GM10847 (cell line): ENCODE measurements around the gene TBX5.

Source experiments
- POLR2A ChIP-seq: IDR thresholded peaks from 2 replicates; pipeline ENCODE4 v1.6.1; 2011; ENCODE audit not compliant: insufficient read length; ENCODE audit errors: extremely low read depth

The TBX5 gene

GRCh38 chr12:114405519-114406271, at the start of gene TBX5:
Gene TBX5 (minus strand): TSS chr12:114406144. CDS start chr12:114403898, 2,246 bp downstream.
- no peak for TF ChIP-seq POLR2A

GRCh38 chr12:114451657-114452056, 45.7 kb upstream of the TBX5 start:
- no peak for TF ChIP-seq POLR2A

- no peak for TF ChIP-seq POLR2A
These were observed 44.8 kb upstream of the TBX5 start for GRCh38 chr12:114450515-114451300.

DNA sequence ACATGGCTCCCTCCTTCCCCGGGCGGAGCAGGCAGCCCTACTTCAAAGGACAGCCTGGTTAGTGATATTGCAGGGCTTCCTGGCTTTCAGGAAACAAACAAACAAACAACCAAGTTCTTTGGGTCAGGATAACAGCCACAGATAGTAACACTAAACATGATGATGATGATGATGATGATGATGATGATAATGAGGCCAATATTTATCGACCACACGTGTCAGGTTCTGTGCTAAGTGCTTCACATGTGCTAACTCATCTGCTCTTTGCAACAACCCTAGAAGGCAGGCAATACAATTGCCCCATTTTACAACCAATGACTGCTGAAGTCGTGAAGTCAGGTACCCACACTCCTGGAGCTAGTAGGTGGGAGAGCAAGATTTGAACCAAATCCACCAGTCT, 44.1 kb upstream of the TBX5 start:
- no peak for TF ChIP-seq POLR2A

- no peak for TF ChIP-seq POLR2A
These were observed 42.6 kb upstream of the TBX5 start for GRCh38 chr12:114448618-114448933.

DNA sequence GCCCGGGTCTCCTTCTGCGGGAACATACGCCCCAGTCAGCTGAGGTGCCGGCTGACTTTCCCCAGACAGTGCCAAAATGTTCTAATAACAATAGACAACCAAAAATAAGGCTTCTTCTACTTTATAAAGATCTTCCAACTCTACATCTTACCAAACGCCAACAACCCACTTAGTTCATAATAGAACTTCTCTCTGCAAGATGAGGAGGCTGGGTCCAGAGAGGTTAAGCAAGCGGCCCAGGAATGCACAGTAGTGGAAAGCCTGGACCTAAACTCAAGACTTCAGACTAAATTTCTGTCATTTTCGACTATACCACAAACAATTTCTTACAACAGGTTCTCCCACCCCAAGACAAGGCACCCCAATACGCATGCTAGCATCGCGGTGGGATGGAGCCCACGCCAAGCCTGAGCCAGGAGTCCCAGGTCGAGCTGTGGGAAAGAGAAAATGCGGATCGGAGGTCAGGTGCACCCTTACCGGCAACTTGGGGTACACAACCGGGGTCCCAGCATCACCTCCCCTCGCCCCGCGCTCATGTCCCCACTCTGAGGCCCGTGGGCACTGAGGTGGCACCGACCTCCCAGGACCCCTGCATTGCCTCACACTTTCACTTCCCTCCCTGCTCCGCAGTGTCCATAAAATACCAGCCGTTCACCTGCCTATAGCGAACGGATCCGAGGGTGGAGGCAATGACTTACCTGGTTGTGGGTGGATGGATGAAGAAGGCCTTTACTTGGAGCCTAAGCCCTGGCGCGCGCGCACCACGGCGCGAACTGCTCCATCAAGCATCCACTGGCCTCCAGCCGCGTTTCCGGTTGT, 42.1 kb upstream of the TBX5 start:
- TF ChIP-seq POLR2A, result no peak

GRCh38 chr12:114447274-114447716, 41.4 kb upstream of the TBX5 start:
- no peak for TF ChIP-seq POLR2A

- no peak for TF ChIP-seq POLR2A
These were observed 39.7 kb upstream of the TBX5 start for GRCh38 chr12:114445401-114446323.

DNA sequence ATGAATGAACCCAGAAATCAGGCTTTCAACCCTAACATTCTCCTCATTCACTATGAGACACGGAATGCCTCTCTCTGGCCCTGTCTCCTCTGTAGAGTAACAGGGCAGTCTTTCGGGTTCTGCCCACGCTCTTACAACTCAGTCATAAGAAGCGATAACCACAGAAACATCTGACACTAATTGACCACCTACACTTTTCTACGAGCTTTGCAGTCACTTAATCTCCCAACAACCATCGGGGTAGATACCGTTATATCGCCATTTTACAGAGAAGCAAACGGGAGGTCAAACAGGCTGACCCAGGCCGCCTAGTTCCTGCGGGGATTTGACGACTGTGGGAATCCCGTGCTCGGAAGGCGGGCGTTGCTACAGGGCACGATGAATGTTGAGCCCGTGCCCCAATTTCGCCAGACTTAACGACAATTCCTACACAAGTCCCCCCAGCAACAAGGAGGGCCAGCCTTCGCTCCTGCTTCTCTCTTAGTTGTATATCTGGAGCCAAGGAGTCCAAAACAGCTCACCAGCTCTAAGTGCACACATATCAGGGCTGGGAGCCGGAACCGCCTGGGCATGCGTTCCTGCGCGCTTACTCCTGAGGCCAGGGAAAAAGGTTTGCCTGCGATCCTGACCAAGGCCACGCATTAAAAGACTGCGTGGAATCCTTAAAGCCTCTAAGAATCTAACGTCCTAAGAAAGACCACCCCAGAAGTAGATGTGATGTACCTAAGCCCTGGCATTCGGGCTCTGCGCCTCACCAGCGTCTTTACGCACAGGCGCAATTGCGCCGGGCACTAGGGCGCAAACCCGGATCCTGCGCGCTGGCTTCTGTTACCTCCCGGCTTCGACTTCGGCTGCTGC, 38.7 kb upstream of the TBX5 start:
- no peak for TF ChIP-seq POLR2A

DNA sequence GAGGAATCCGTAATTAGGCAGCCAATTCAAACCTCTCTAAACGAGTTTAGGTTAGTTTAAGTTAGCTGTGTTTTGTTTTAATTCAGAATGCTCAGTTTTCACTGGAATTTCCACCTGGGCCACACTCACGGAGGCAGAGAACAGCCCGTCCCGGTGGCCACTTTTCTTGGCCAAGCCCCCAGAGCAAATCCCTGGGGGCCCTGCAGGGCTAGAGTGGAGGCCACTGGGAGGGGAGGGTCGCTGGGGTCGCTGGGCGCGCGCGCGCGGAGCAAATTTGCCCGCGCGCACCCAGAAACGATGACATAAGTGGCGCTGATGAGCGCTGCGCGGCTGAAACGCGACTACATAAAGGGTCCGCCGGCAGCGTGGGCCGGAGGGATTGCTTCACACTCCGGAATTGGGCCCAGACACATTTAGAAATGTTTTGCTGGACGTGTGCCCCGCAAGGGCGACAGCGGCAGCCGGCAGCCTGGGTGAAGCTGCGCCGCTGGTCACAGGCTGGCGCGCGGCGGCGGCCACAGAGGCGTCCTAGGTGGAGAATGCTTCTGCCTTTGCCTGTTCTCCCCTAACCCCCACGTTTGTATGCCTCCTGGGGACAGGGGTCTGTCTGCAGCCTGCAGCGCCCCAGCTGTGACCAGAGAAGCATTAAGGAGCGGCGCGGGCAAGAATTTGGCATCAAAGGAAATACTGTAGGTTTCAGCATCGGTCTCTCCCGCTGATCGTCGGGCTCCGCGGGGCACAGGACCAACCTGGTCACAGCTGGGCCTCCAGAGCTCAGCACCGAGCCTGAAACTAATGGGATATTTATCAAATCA, 37.9 kb upstream of the TBX5 start:
- no peak for TF ChIP-seq POLR2A

- TF ChIP-seq POLR2A, result no peak
These were observed 36.6 kb upstream of the TBX5 start for GRCh38 chr12:114442578-114442977.

- TF ChIP-seq POLR2A, result no peak
These were observed 35.6 kb upstream of the TBX5 start for GRCh38 chr12:114441545-114441944.

DNA sequence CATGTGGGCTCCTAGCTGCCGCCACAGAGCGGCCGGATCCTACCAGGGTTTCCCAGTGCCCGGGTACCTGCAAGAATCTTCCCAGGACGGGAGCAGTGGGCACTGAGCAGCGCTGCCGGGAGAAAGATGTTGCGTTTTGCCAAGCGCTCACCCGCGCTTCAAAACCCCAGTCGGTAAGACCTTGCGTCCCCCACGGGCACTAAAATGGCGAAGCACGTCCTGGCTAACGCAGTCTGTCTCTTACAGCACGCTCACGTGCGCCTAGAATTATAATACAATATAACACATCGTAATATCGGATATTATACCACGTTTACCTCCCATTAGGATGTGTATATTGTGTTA, 35.1 kb upstream of the TBX5 start:
- TF ChIP-seq POLR2A, result no peak
